IPS DF 4.7 (cell line): Measurements from ENCODE around the gene ARL10.
A peak's percentile ranks its signal among the peaks of the same experiment; 100 is the strongest.

ENCODE experiments used
- DNase-seq: peaks from one replicate; pipeline ENCODE4 v3.0.0-alpha.2; 2013; ENCODE audit warnings: low spot score; ENCODE audit errors: extremely low read depth

ARL10 gene

GRCh38 chr5:176410486-176411180, 45.3 kb downstream of the ARL10 start:
- no peak for DNase-seq

GRCh38 chr5:176412517-176413254, 47.4 kb downstream of the ARL10 start:
- no peak for DNase-seq

- DNase-seq, result no peak
Observed at GRCh38 chr5:176413255-176413565, 47.9 kb downstream of the ARL10 start.

- no peak for DNase-seq
Observed at GRCh38 chr5:176413709-176414191, 48.5 kb downstream of the ARL10 start.

GRCh38 chr5:176414704-176415103, 49.4 kb downstream of the ARL10 start:
- no peak for DNase-seq

GRCh38 chr5:176415240-176415951, 50.1 kb downstream of the ARL10 start:
- no peak for DNase-seq

GRCh38 chr5:176415952-176416924, 51.0 kb downstream of the ARL10 start, which contains the start of gene CLTB:
Gene CLTB, minus strand, starts transcription at chr5:176416539. Its CDS starts 176 bp downstream, at chr5:176416363.
- DNase-seq, result peak; percentile 36

- DNase-seq, result no peak
Observed at GRCh38 chr5:176416965-176417364, 51.7 kb downstream of the ARL10 start.

GRCh38 chr5:176418251-176418650, 53.0 kb downstream of the ARL10 start:
- no peak for DNase-seq

- no peak for DNase-seq
Observed at GRCh38 chr5:176420086-176420485, 54.8 kb downstream of the ARL10 start.

GRCh38 chr5:176420972-176421544, 55.8 kb downstream of the ARL10 start:
- no peak for DNase-seq

GRCh38 chr5:176424181-176424580, 58.9 kb downstream of the ARL10 start:
- DNase-seq, result no peak

GRCh38 chr5:176425138-176425537, 59.9 kb downstream of the ARL10 start:
- no peak for DNase-seq

GRCh38 chr5:176425791-176426190, 60.5 kb downstream of the ARL10 start:
- no peak for DNase-seq

GRCh38 chr5:176426876-176427275, 61.6 kb downstream of the ARL10 start:
- no peak for DNase-seq

GRCh38 chr5:176427971-176428370, 62.7 kb downstream of the ARL10 start:
- no peak for DNase-seq

- DNase-seq, result no peak
Observed at GRCh38 chr5:176429972-176430371, 64.7 kb downstream of the ARL10 start.
